Measurements from ENCODE around the gene TATDN3.
"Not testable (repeated sequence)": the region's sequence is repeated elsewhere in the genome, so short reads cannot be mapped to it uniquely, and the experiment has no call there.

The TATDN3 gene

DNA sequence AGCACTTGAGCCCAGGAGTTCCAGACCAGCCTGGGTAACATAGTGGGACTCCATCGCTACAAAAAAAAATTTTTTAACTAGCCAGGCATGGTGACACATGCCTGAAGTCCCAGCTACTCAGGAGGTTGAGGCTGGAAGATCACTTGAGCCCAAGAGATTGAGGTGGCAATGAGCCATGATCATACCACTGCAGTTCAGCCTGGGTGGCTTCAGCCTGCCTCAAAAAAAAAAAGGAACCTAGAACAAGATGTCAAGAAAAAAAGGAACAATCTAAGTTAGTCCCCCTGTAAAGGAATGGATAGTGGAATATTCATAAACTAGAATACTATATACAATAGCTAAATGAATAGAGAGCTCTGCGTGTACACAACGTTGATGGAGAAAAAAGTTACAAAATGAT, 14.5 kb upstream of the TATDN3 start:
- DNase-seq (ENCODE audit: low spot score) = no peak

DNA sequence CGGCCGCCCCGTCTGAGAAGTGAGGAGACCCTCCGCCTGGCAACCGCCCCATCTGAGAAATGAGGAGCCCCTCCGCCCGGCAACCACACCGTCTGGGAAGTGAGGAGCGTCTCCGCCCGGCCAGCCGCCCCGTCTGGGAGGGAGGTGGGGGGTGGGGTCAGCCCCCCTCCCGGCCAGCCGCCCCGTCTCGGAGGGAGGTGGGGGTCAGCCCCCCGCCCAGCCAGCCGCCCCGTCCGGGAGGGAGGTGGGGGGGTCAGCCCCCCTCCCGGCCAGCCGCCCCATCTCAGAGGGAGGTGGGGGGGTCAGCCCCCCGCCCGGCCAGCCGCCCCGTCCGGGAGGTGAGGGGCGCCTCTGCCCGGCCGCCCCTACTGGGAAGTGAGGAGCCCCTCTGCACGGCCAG, 12.6 kb upstream of the TATDN3 start:
- DNase-seq (ENCODE audit: low spot score) = not testable (repeated sequence)

DNA sequence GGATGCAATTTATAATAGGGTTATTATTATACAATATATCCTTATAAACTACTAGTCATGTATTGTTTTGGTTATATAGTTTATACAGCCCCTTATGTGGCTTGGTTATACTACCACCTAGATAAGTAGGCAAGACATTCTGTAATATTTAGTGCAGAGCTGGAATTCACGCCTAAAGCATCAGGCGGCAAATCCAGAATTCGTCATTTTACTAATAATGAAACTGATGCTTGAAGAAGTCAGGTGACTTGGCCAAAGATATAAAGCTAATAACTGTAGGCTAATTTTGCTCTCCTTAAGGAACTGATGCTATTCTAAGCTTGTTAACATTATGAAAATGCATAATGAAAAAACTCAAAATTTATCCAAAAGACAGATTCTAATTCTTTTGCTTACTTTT, 10.9 kb upstream of the TATDN3 start:
- DNase-seq (ENCODE audit: low spot score) = no peak

DNA sequence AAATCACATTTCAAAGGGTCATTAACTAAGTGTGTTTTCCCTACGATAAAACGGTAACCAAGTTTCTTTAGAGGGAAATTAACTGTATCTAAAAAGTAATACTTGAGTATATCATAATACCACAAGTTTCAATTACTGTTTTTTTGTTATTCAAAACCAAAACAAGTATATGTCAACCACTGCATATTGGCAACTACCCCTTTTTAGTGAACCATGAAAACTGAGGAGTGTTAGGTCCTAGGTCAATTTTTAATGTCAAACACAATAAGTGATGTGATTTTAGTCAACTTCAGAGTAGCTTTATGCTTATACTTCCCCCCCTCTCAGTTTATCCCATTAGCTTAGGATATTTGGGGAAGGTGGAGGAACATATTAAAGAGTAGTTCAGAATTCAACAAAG, 10.5 kb upstream of the TATDN3 start:
- no peak for DNase-seq (ENCODE audit: low spot score)

DNA sequence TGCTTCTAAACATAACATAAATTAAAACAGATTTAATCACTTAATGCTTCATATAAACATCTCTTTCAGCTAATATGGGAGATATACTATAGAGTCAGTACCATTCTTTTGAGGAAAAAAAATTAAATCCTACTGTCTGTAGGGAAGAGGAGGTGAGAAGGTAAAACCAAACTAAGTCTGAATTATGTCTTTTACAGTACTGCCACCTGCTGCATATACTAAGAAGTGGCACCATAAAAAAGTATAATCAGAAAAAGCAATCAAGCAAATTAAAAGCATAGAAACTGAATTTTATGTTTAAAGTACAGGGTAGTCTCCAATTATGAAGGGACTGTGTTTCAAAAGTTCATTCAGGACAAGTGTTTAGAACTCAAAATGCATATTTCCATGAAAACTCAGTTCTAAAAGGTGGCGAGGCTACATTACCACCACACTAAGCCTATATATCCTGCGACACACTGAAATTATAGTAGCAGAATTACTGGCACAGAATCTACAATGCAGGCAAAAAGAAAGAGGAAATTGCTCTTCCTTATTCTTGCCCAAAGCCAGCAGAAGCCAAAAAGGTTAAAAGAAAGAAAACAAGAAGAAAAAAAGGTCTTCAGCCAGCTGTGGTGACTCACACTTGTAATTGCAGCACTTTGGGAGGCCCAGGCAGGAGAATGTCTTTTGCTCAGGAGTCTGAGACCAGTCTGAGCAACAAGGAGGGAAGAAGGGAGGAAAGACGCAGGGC, 9.1 kb upstream of the TATDN3 start:
- peak; percentile 17 for DNase-seq (ENCODE audit: low spot score)

DNA sequence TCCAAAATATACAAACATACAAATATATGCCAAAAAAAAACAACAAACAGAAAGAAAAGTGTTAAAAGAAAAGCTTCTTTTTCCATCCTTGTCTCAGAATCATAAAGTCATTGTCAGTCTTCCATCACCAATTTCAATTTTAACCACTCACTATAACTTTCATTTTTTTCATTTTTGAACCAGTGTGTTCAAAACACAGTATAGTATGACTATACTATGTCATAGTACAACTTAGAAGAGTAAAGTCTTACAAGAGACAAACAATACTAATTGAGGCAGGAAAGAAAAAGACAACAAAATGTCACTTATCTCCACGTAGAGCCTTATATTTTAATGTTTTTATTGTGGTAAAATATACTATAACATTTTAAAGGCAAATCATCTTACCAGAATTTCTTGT, 7.7 kb upstream of the TATDN3 start:
- DNase-seq (ENCODE audit: low spot score) = no peak

DNA sequence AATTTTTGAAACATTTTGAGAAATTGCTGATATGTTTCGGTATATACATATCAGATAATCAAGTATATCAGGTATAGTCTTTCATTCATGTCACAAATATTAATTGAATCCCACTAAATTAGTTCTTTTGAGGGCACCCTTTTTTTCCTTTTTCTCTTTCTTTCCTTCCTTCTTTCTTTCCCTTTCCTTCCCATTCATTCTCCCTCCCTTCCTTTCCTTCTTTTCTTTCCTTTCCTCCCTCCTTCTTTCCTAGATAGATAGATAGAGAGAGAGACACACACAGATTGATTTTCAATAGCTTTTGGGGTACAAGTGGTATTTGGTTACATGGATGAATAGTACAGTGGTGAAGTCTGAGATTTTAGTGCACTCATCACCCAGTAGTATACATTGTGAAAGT, 5.8 kb upstream of the TATDN3 start:
- DNase-seq (ENCODE audit: low spot score) = no peak

DNA sequence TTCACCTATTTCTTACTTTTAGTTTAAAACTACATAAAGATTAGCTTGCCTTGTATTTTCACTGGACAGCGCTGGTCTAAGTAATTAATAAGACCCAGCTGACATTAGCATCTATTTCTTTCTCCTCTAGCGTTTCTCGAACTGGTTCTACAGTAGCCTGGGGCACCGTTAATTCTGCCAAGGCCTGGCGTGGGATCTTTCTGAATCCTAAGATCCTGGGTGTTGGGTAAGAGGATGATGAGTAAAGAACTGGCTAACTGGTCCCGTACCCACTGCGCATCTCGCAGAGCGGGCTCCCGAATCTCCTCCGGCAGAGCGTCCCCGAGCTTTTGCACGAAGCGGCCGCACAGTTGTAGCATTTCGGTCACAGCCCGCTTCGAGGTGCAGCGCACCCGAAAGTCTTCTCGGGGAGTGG, 426 bp upstream of the TATDN3 start:
- DNase-seq (ENCODE audit: low spot score) = peak; percentile 91

DNA sequence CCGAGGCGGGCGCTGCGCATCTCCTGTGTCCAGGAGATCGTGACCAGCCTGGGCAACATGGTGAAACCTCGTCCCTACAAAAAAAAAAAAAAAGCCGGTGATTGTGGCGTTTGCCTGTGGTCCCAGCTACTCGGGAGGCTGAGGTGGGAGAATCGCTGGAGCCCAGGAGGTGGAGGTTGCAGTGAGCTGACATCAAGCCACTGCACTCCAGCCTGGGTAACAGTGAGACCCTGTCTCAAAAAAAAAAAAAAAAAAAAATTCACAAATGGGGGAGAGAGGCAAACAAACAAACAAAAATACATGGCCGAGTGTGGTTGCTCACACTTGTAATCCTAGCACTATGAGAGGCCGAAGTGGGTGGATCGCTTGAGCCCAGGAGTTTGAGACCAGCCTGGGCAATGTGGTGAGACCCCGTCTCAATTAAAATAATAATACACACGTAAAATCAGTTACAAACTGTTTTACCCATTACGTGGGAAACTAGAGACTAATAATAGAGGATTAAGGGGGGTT, 758 bp downstream of the TATDN3 start:
- DNase-seq (ENCODE audit: low spot score) = no peak

DNA sequence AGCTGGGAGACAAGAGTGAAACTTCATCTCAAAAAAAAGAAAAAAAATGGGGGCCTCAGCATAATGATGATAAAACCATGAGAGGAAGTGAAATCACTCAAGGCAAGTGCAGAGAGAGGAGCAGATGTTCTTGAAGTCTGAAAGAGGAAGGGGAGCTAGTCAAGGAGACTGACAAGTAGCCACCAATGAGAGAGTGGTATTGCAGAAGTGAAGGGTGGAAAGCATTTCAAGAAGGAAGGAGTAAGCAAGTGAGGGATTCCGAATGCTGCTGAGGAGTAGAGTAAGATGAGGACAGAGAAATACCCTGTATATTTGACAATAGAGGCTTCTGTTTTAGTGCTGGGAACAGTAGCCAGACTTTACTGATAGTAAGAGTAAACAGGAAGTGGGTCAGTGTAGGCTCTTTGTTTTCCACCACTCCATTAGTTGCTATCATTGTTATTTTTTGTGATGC, 2.9 kb downstream of the TATDN3 start:
- no peak for DNase-seq (ENCODE audit: low spot score)

DNA sequence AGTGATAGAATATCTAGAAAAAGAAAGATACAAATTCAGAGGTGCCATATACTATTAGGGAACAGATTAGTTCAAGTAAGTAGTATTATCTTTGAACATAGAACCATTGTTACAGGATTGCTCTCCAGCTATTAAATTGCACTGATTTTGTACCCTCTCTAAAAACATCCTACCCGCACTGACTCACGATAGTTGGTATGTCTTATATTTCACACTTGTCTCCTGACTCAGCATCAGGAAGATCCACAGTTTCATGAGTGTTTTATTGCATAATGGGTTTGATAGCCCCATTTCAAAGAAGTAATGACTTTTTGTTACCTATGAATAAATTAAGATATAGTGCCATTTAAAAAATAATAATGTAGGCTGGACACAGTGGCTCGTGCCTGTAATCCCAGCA, 6.0 kb downstream of the TATDN3 start:
- DNase-seq (ENCODE audit: low spot score) = no peak

DNA sequence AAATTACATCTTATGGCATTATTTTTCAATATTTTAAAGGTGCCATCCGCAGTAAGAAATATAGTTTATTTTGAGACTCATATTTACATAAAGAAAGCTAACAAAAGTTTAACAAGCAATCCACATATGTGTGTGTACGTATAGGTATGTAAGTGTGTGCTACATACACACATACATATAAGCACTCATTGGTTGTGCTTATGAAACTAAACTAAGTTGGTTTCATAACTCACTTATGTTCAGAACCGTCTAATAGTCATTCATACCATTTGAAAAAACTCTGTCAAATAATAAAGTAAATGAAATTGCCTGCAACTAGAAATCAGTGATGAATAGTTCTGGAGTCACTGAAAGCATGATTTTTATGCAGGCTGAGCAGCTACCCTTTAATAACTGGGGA, 14.1 kb downstream of the TATDN3 start:
- no peak for DNase-seq (ENCODE audit: low spot score)

DNA sequence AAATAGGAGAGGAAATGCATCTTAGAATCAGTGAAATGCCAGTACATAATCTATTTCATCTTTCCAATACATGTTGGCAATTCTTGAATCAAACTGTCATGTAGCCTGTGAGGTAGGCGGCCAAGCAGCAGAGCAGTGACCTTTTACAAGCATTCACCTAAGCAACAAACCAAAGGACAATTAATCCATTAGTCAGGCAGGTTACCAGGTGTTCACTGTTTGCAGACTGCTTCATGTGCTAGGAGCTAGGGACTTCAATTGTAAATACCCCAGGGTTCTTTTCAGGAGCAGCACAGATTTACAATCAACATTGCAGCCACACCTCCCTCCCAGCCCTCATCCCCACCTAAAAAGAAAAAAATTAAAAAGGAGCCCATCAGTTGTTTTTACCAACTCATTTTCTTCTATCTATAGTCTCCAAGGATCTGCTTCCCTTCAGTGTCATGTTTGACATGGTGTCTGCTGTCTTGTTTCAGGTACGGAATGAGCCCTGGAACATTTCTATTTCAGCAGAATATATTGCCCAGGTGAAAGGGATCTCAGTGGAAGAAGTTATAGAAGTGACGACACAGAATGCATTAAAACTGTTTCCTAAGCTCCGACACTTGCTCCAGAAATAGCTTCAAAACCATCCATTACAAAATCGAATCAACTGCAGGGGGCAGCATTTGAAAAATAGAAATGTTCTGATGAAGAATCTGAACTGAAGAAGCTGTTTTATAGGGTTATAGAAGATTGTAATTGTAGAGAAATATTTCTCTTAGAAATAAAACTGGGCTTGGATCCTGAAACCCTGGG, 23.0 kb downstream of the TATDN3 start:
- peak; percentile 18 for DNase-seq (ENCODE audit: low spot score)

DNA sequence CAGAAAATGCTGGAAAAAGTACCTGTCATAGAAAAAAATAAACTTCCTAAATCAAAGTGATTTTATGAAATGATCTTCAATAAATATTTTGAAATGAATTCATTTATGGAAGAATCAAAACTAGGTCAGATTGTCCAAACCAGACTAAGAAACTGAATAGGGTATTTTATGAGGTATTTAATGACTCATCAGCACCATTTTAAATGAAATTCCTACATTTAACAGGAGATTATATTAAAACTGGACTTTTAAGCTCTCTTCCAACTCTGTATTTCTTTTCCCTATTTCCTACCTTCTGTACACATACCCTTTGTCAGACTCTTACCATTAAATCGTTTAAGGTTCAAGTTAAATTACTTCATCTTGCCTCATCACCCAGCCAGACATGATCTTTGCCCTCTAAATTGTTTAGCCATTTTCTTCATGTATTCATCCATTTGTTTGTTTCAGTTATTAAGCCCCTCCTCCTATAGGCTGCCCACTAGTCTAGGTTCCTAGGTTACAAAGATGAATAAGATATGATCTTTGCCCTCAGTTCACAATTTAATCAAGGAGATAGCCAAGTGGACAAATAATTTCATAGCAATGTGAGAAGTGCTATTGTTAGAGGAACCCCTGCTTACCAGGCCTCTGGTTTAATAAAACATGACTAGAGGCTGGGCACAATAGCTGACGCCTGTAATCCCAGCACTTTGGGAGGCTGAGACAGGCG, 25.0 kb downstream of the TATDN3 start:
- DNase-seq (ENCODE audit: low spot score) = no peak

DNA sequence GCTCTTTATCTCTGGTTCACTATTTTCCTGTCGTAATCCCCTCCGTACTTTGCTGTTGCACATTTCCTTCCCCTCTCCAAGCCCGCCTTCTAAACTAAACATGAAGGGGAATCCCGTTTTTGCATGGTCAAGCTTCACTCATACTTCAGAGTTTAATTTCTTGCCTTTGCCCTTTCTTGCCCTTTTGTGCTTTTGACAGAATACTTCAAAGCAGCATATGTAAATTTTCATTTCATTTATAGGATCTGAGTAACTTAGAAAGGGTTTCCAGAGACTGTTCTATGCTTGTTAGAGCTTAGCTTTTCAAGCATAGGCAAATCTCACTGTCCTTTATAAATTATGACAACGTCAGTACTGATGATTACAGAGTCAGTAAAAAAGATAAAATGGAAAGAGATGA, 28.0 kb downstream of the TATDN3 start:
- no peak for DNase-seq (ENCODE audit: low spot score)

DNA sequence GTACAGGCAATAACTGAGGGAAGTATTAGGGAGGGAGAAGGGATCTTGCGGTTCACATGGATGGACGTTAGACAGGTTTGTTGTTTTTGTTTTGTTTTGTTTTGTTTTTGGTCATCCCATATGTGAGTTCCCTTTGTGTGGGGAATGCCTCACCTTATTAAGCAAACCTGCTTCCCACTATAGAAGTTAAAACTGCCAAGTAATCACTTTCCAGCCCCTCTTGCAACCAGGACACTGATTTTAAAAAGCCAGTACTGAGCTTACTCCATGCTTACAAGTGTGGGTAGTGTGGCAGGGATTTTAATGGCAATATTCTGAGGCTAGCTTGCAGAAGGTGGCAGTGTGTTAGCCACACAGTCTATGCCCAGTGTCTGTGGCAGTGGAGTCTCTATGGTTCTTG, 29.3 kb downstream of the TATDN3 start:
- DNase-seq (ENCODE audit: low spot score) = no peak

DNA sequence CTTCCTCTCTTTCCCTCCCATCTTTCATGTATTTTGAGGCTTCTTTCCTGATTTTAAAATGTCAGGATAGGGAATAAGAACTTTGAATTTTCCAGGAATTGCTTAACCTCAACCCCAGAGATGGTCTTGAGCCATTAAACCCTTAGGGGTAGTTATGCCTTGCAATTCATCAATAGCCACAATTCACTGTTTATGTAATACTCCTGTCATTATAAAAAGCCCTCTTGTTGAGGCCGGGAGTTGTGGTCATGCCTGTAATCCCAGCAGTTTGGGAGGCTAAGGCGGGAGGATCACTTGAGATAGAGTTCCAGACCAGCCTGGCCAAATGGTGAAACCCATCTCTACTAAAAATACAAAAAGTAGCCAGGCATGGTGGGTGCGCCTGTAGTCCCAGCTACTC, 31.3 kb downstream of the TATDN3 start:
- no peak for DNase-seq (ENCODE audit: low spot score)

DNA sequence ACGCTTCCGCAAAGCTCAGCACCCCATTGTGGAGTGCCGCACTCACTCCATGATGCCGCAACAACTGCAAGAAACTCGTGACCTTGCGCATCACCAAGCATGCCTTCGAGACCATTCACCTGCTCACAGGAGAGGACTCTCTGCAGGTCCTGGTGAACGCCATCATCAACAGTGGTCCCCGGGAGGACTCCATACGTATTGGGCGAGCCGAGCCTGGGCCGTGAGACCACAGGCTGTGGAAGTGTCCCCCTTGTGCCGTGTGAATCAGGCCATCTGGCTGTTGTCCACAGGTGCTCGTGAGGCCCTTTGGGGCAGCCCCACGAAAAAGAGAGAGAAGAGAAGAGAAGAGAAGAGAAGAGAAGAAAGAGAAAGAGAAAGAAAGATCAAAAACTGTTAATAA, 32.5 kb downstream of the TATDN3 start:
- no peak for DNase-seq (ENCODE audit: low spot score)

DNA sequence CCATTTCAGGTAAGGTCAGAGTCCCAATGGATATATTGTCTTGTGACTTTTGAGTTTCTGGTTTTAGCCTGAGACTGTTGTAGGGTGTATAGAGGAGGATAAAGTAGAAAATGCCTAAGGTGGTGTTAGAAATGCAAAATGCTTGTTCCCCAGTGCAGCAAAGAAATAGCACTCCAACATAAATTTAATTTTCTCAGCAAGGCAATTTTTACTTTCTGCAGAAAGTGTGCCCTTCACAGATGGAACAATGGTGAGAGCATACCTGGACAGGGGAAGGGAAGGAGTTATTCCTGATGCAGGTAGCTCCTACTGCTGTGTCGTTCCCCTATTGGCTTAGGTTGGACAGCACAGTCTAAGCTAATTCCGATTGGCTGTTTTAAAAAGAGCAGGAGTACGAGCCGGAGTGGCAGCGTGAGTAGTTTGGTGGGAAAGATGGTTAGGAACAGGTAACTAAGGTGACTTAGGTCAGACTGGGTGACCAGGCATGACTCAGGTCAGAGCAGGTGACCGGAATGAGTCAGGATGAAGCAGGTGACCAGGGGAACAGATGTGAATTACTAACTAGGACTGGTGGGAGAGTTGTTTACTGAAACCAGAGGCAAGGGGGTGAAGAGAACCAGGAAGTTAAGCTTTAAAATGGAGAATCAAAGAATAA, 34.2 kb downstream of the TATDN3 start:
- no peak for DNase-seq (ENCODE audit: low spot score)

DNA sequence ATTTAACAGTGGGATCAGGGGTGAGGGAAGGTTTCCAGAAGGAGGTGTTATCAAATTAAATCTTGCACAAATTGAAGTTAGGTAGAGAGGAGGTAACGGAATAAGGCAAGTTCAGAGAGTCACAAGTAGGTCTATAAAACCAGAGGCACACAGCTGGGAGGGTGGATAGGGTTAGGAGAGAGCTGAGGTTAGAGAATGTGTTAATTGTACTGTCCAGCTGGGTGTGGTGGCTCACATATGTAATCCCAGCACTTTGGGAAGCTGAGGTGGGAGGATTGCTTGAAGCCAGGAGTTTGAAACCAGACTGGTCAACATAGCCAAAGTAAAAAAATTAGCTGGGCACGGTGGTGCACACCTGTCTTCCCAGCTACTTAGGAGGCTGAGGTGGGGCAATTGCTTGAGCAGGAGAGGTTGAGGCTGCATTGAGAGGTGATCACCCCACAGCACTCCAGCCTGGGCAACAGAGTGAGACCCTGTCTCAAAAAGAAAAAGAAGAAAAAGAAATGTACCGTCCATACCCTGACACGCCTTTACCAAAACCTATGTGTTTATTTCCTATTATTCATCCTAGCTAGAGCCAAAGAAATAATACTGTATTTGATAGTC, 35.6 kb downstream of the TATDN3 start:
- no peak for DNase-seq (ENCODE audit: low spot score)

DNA sequence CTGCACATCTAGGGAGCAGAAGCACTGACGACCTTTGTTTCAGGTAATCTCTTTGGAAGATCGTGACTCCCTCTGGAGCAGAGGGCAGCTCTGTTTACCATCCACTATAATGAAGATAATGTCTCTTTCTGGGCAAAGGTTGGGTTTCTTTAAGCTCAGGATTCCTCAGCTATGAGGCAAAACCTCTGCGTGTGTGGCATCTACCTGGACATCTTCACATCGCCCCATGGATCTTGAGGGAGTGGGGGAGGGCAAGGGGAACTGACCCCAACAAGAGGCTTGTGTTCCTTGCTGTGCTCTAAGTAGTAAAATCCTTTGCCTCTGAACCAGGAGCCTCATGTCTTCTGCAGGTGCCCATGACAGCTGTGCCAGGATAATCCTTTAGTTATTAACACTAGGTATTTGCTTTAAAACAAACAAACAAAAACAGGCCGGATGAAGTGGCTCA, 36.2 kb downstream of the TATDN3 start:
- DNase-seq (ENCODE audit: low spot score) = no peak

DNA sequence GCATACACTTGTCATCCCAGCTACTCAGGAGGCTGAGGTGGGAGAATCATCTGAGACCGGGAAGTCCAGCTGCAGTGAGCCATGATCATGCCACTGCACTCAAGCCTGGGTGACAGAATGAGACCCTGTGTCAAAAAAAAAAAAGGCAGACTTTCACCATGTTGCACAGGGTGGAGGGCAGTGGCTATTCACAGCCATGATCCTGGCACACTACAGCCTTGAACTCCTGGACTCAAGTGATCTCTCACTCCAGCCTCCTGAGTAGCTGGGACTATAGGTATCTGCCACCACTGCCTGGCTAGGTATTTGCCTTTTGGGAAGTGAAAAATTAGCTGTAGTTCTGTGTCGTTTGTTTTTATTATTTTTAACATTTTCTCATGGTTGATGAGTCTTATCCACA, 36.7 kb downstream of the TATDN3 start:
- DNase-seq (ENCODE audit: low spot score) = no peak
